ENCODE results near the gene DCDC2. TPM values are rescaled to one million over a fixed set of nuclear protein-coding genes. Genes with fewer than 3 reads are reported as not detected.

Gene DCDC2
- total and polyA plus RNA-seq, 9 donors: 0.19 to 12.4 (median 1.1) TPM; not detected in 1

DNA sequence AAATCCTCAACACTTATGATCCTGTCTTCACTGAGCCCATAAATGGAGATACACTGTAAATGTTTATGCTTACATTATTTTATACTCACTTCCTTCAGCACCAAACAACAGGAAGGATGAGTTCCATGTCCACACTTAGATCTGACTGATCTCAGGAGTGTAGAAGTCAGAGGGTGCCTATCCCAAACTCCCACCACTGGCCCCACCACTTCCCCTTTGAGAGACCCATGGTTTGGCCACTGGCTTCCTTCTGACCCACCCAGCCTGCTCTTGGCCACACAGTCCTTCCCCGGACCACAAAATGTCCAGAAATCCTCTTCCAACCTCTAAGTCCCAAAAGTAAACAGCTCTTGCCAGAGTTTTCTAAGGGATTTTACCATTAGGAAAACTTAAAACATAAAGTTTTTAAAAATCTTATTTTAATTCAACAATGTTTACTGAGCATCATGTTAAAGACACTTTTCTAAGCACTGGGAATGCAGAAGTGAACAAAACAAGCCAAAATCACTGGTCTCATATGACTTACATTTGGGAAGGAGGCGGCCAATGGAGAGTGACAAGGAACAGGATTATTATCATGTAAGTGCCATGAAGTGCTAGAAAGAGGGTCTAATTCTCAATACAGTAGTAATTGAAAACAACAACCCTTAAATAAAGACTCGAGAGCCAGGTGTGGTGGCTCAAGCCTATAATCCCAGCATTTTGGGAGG, 128.0 kb downstream of the DCDC2 start:
- no peak overlapping the region for H3K27ac ChIP-seq
- no peaks in the 10 kb centered on the region for H3K9me3 ChIP-seq
- peaks cover 2% of the 10 kb centered on the region for H3K4me1 ChIP-seq (ENCODE audit: insufficient read depth)
- WGBS, 3 donors: 62 to 78% (median 64%) methylated on average over 3 of the region's 3 CpGs
- intact Hi-C loops (cut with DNase I): no loop called here
- no peak overlapping the region for H3K4me3 ChIP-seq
- H3K27me3 ChIP-seq: no peaks in the 10 kb centered on the region
- no peaks in the 10 kb centered on the region for H3K36me3 ChIP-seq
- DNase-seq: no peak
- TF ChIP-seq EP300 (IDR thresholded peaks at IDR 0.05): no peak
- TF ChIP-seq, protein P1, sequence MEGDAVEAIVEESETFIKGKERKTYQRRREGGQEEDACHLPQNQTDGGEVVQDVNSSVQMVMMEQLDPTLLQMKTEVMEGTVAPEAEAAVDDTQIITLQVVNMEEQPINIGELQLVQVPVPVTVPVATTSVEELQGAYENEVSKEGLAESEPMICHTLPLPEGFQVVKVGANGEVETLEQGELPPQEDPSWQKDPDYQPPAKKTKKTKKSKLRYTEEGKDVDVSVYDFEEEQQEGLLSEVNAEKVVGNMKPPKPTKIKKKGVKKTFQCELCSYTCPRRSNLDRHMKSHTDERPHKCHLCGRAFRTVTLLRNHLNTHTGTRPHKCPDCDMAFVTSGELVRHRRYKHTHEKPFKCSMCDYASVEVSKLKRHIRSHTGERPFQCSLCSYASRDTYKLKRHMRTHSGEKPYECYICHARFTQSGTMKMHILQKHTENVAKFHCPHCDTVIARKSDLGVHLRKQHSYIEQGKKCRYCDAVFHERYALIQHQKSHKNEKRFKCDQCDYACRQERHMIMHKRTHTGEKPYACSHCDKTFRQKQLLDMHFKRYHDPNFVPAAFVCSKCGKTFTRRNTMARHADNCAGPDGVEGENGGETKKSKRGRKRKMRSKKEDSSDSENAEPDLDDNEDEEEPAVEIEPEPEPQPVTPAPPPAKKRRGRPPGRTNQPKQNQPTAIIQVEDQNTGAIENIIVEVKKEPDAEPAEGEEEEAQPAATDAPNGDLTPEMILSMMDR (IDR thresholded peaks at IDR 0.05): no peak
- TF ChIP-seq POLR2A (IDR thresholded peaks at IDR 0.05): no peak

DNA sequence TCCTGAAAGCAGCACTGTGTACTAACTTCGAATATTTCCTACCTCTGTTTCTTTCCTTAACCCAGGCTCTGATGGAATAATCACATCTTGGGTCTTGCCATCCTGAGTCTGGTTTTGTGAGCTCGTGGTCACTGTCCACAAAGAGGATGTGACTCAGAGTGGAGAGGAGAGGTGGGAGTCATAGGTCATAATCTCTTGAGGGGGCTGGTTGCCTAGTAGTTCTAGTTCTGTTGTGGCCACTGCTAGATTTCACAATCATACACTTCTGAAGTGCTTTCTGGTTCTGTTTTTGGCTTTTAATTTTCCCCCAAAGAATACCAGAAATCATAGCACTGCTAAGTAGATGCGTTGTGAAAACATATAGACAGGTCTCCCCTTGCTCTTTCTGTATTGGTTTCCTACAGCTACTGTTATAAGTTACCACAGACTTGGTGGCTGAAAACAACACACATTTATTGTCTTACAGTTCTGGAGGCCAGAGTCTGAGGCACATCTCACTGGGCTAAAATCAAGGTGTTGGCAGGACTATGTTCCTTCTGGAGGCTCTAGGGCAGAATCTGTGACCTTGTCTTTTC, 129.1 kb downstream of the DCDC2 start:
- H3K4me3 ChIP-seq: no peak overlapping the region
- 45 to 52% (median 51%) methylated on average over 3 of the region's 3 CpGs for WGBS, 3 donors
- no peaks in the 10 kb centered on the region for H3K36me3 ChIP-seq
- H3K27ac ChIP-seq: no peak overlapping the region
- H3K4me1 ChIP-seq (ENCODE audit: insufficient read depth): peaks cover 2% of the 10 kb centered on the region
- intact Hi-C loops (cut with DNase I): no loop called here
- no peak for DNase-seq
- H3K9me3 ChIP-seq: no peaks in the 10 kb centered on the region
- no peaks in the 10 kb centered on the region for H3K27me3 ChIP-seq
- no peak for TF ChIP-seq POLR2A (IDR thresholded peaks at IDR 0.05)
- TF ChIP-seq EP300 (IDR thresholded peaks at IDR 0.05): no peak
- TF ChIP-seq, protein P1 (IDR thresholded peaks at IDR 0.05): no peak

GRCh38 chr6:24228123-24228522, 129.7 kb downstream of the DCDC2 start:
- no peak overlapping the region for H3K27ac ChIP-seq
- intact Hi-C loops (cut with DNase I): no loop called here
- no peak overlapping the region for H3K4me3 ChIP-seq
- no peaks in the 10 kb centered on the region for H3K27me3 ChIP-seq
- no peaks in the 10 kb centered on the region for H3K9me3 ChIP-seq
- TF ChIP-seq, protein P1 (IDR thresholded peaks at IDR 0.05): no peak
- TF ChIP-seq EP300 (IDR thresholded peaks at IDR 0.05): no peak
- no peak for TF ChIP-seq POLR2A (IDR thresholded peaks at IDR 0.05)
- DNase-seq: no peak
- no peaks in the 10 kb centered on the region for H3K36me3 ChIP-seq
- H3K4me1 ChIP-seq (ENCODE audit: insufficient read depth): peaks cover 2% of the 10 kb centered on the region
- 8 to 21% (median 9%) methylated on average over 2 of the region's 2 CpGs for WGBS, 3 donors

DNA sequence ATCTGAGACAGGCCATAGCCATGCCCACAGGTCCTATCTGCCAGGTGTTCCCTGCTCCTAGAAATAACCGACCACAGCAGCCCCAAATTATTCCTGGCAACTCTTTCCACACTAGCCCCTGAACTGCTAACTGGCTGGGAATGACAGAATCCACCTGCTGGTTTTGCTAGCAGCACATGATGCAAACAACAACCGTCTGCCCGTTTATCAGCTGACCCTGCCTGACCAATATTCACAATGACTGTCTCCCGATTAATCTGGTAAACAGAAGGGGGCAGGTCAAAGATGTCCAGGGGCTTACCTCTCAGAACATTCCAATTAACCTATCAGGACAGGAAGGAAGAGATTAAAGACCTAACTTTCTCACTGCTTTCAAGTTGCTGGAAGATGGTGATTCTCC, 130.3 kb downstream of the DCDC2 start:
- Histone ChIP-seq H3K4me1 (ENCODE audit: insufficient read depth) (peaks cover 2% of the 10 kb centered on the region), H3K4me3 (no peak overlapping the region), H3K27me3 (no peaks in the 10 kb centered on the region), H3K36me3 (no peaks in the 10 kb centered on the region), H3K27ac (no peak overlapping the region), H3K9me3 (no peaks in the 10 kb centered on the region)
- 2 to 11% (median 3%) methylated on average over 4 of the region's 4 CpGs for WGBS, 3 donors
- TF ChIP-seq EP300 (IDR thresholded peaks at IDR 0.05): no peak
- no peak for TF ChIP-seq POLR2A (IDR thresholded peaks at IDR 0.05)
- TF ChIP-seq, protein P1 (IDR thresholded peaks at IDR 0.05): no peak
- no peak for DNase-seq
- intact Hi-C loops (cut with DNase I): no loop called here

Data from ovary (tissue), 9 donors.